GM13976 (cell line): ENCODE results near the gene EPHB3.

Experiments used
- DNase-seq: peaks from one replicate; pipeline ENCODE4 v3.0.0; 2012; ENCODE audit warnings: low spot score
- CTCF ChIP-seq: IDR thresholded peaks from 2 replicates; pipeline ENCODE4 v1.5.1; 2012; ENCODE audit warnings: borderline replicate concordance, mild to moderate bottlenecking; ENCODE audit not compliant: insufficient read depth; ENCODE audit errors: extremely low read depth, missing control alignments, control extremely low read depth
- in situ Hi-C: fragments of 300-500 bp; cut with MboI; formaldehyde crosslinking; loops from one replicate; pipeline ENCODE4 v1.12.0; 2022; ENCODE audit warnings: low sequenced_read_pairs, mixed read lengths, inconsistent platforms; ENCODE audit not compliant: unreplicated experiment

EPHB3 gene

GRCh38 chr3:184564685-184565385 lies 3.2 kb downstream of the EPHB3 start:
- in situ Hi-C loops = no loop called here
- TF ChIP-seq CTCF = no peak
- no peak for DNase-seq

GRCh38 chr3:184565421-184566211 lies 4.0 kb downstream of the EPHB3 start:
- in situ Hi-C loops = no loop called here
- no peak for TF ChIP-seq CTCF
- DNase-seq = no peak

- no peak for TF ChIP-seq CTCF
- DNase-seq = no peak
- in situ Hi-C loops = no loop called here
Measured at GRCh38 chr3:184566441-184567414, 5.1 kb downstream of the EPHB3 start.

- in situ Hi-C loops = no loop called here
- TF ChIP-seq CTCF = no peak
- DNase-seq = no peak
Measured at GRCh38 chr3:184567946-184568559, 6.5 kb downstream of the EPHB3 start.

- TF ChIP-seq CTCF = no peak
- no peak for DNase-seq
- in situ Hi-C loops = no loop called here
Measured at GRCh38 chr3:184568560-184568923, 7.0 kb downstream of the EPHB3 start.

- TF ChIP-seq CTCF = no peak
- in situ Hi-C loops = no loop called here
- DNase-seq = no peak
Measured at GRCh38 chr3:184568924-184569829, 7.6 kb downstream of the EPHB3 start.
